C1 segment of cervical spinal cord (tissue), 14 donors: ENCODE measurements around the gene SUPT3H.

Experiments used
- DNase-seq, 14 donors: peaks; one replicate each; lab custom pipeline; 2025; lab: John Stamatoyannopoulos, UW

Gene SUPT3H

GRCh38 chr6:44800171-44800783 lies 577.5 kb downstream of the SUPT3H start:
- DNase-seq, result no peak

- DNase-seq, result no peak
Observed at GRCh38 chr6:44797746-44798145, 580.0 kb downstream of the SUPT3H start.

GRCh38 chr6:44795326-44795725 lies 582.4 kb downstream of the SUPT3H start:
- no peak for DNase-seq

GRCh38 chr6:44789806-44790205 lies 587.9 kb downstream of the SUPT3H start:
- no peak for DNase-seq

GRCh38 chr6:44789061-44789460 lies 588.7 kb downstream of the SUPT3H start:
- DNase-seq, result no peak

- no peak for DNase-seq
Observed at GRCh38 chr6:44788387-44788981, 589.2 kb downstream of the SUPT3H start.

- no peak for DNase-seq
Observed at GRCh38 chr6:44787254-44787834, 590.4 kb downstream of the SUPT3H start.

- no peak for DNase-seq
Observed at GRCh38 chr6:44785130-44785529, 592.6 kb downstream of the SUPT3H start.

GRCh38 chr6:44784195-44784594 lies 593.5 kb downstream of the SUPT3H start:
- DNase-seq, result no peak

- no peak for DNase-seq
Observed at GRCh38 chr6:44782892-44783291, 594.8 kb downstream of the SUPT3H start.

GRCh38 chr6:44781912-44782597 lies 595.7 kb downstream of the SUPT3H start:
- DNase-seq, result no peak

- DNase-seq, result no peak
Observed at GRCh38 chr6:44780161-44780560, 597.6 kb downstream of the SUPT3H start.

- peak in 2 of 14 donors; percentile 3 to 13 for DNase-seq
Observed at GRCh38 chr6:44779130-44779826, 598.5 kb downstream of the SUPT3H start.
